GM19099 (cell line): Measurements from ENCODE around the gene KRTAP5-1.

Source experiments
- POLR2A ChIP-seq: IDR thresholded peaks from 3 replicates; pipeline ENCODE4 v1.6.1; 2011; ENCODE audit warnings: low read depth; ENCODE audit not compliant: insufficient read length; ENCODE audit errors: extremely low read depth

The KRTAP5-1 gene

GRCh38 chr11:1555713-1556153, 29.4 kb downstream of the KRTAP5-1 start:
- TF ChIP-seq POLR2A = no peak

- no peak for TF ChIP-seq POLR2A
These were observed 29.9 kb downstream of the KRTAP5-1 start for GRCh38 chr11:1554981-1555712.

- no peak for TF ChIP-seq POLR2A
These were observed 31.1 kb downstream of the KRTAP5-1 start for GRCh38 chr11:1553808-1554594.

- TF ChIP-seq POLR2A = no peak
These were observed 35.4 kb downstream of the KRTAP5-1 start for GRCh38 chr11:1549338-1550330.

- no peak for TF ChIP-seq POLR2A
These were observed 36.6 kb downstream of the KRTAP5-1 start for GRCh38 chr11:1548221-1549070.

- TF ChIP-seq POLR2A = no peak
These were observed 37.5 kb downstream of the KRTAP5-1 start for GRCh38 chr11:1547467-1548098.

- no peak for TF ChIP-seq POLR2A
These were observed 38.3 kb downstream of the KRTAP5-1 start for GRCh38 chr11:1546536-1547466.

- no peak for TF ChIP-seq POLR2A
These were observed 39.0 kb downstream of the KRTAP5-1 start for GRCh38 chr11:1546077-1546535.

GRCh38 chr11:1545432-1545831, 39.7 kb downstream of the KRTAP5-1 start:
- no peak for TF ChIP-seq POLR2A

- TF ChIP-seq POLR2A = no peak
These were observed 40.5 kb downstream of the KRTAP5-1 start for GRCh38 chr11:1544536-1544935.

GRCh38 chr11:1543606-1544263, 41.3 kb downstream of the KRTAP5-1 start:
- no peak for TF ChIP-seq POLR2A

- no peak for TF ChIP-seq POLR2A
These were observed 42.8 kb downstream of the KRTAP5-1 start for GRCh38 chr11:1542267-1542666.
